UCSD-AML1 (cell line): ENCODE measurements around the gene MUC21.
"Not testable (repeated sequence)": the region's sequence is repeated elsewhere in the genome, so short reads cannot be mapped to it uniquely, and the experiment has no call there.

Experiments
- DNase-seq: peaks from one replicate; lab custom pipeline; 2025; ENCODE audit not compliant: unreplicated experiment; lab: John Stamatoyannopoulos, UW

Gene MUC21

GRCh38 chr6:31005249-31006020 lies 21.9 kb downstream of the MUC21 start:
- DNase-seq: no peak

GRCh38 chr6:31007694-31008093 lies 24.2 kb downstream of the MUC21 start:
- no peak for DNase-seq

- DNase-seq: no peak
Observed at GRCh38 chr6:31008165-31008564, 24.6 kb downstream of the MUC21 start.

GRCh38 chr6:31009731-31010130 lies 26.2 kb downstream of the MUC21 start:
- DNase-seq: no peak

GRCh38 chr6:31010393-31011060 lies 27.0 kb downstream of the MUC21 start, which contains the start of gene MUC22:
Gene MUC22 (plus strand): TSS chr6:31010474. CDS start chr6:31010707, 233 bp downstream.
- DNase-seq: no peak

GRCh38 chr6:31011153-31011552 lies 27.6 kb downstream of the MUC21 start:
- DNase-seq: no peak

GRCh38 chr6:31016659-31017299 lies 33.3 kb downstream of the MUC21 start:
- no peak for DNase-seq

- DNase-seq: not testable (repeated sequence)
Observed at GRCh38 chr6:31017436-31017835, 33.9 kb downstream of the MUC21 start.

GRCh38 chr6:31020057-31020456 lies 36.5 kb downstream of the MUC21 start:
- DNase-seq: no peak

- DNase-seq: not testable (repeated sequence)
Observed at GRCh38 chr6:31020631-31021255, 37.2 kb downstream of the MUC21 start.

GRCh38 chr6:31021705-31022531 lies 38.4 kb downstream of the MUC21 start:
- DNase-seq: not testable (repeated sequence)

GRCh38 chr6:31025595-31025994 lies 42.1 kb downstream of the MUC21 start:
- no peak for DNase-seq

- DNase-seq: no peak
Observed at GRCh38 chr6:31031095-31031494, 47.6 kb downstream of the MUC21 start.

- no peak for DNase-seq
Observed at GRCh38 chr6:31033075-31033474, 49.6 kb downstream of the MUC21 start.

GRCh38 chr6:31035862-31036497 lies 52.5 kb downstream of the MUC21 start:
- DNase-seq: no peak

GRCh38 chr6:31037169-31037568 lies 53.7 kb downstream of the MUC21 start:
- DNase-seq: no peak

GRCh38 chr6:31037682-31038081 lies 54.2 kb downstream of the MUC21 start:
- DNase-seq: no peak

- DNase-seq: no peak
Observed at GRCh38 chr6:31038559-31038958, 55.0 kb downstream of the MUC21 start.
